HFFc6 (cell line): ENCODE data around the gene LDLRAD3. TPM values are rescaled to one million over a fixed set of nuclear protein-coding genes. Genes with fewer than 3 reads are reported as not detected.

ENCODE experiments used
- DNase-seq: peaks from one replicate; pipeline ENCODE4 v3.0.0-alpha.2; 2018
- H3K27ac Mint-ChIP-seq: 2 replicates; pipeline ENCODE4 v1.8.0; 2020; ENCODE audit warnings: mild to moderate bottlenecking, mixed read lengths
- H3K27me3 Mint-ChIP-seq: 2 replicates; pipeline ENCODE4 v1.8.0; 2021; ENCODE audit warnings: mild to moderate bottlenecking, moderate library complexity, mixed read lengths; ENCODE audit not compliant: insufficient read depth
- H3K36me3 Mint-ChIP-seq: 2 replicates; pipeline ENCODE4 v1.8.0; 2021; ENCODE audit warnings: low read depth, mixed read lengths
- H3K4me1 Mint-ChIP-seq: 2 replicates; pipeline ENCODE4 v1.8.0; 2020; ENCODE audit warnings: low read depth, mixed read lengths
- H3K4me3 Mint-ChIP-seq: 2 replicates; pipeline ENCODE4 v1.8.0; 2020; ENCODE audit warnings: mild to moderate bottlenecking, moderate library complexity, mixed read lengths
- H3K9me3 Mint-ChIP-seq: 2 replicates; pipeline ENCODE4 v1.8.0; 2020; ENCODE audit warnings: mild to moderate bottlenecking, mixed read lengths
- CTCF ChIP-seq: fragments of 200-600 bp; sonication (generic); IDR thresholded peaks from 2 replicates; pipeline ENCODE4 v1.5.0; 2021; ENCODE audit warnings: antibody characterized with exemption, mild to moderate bottlenecking
- total RNA-seq, 6 experiments: library from RNA; stranded (reverse); fragmentation: NEBNext Ultra II Directional; extraction: Animal tissue kit (Norgen Biotek cat#: 25700); gene quantifications; 2 replicates in 1 of 6; 3 replicates in 5 of 6; pipeline ENCODE4 v1.2.3, GENCODE V29; 2021

LDLRAD3 gene
- total RNA-seq, 6 experiments from 2014 or later: 5.2 to 6.5 (median 5.6) TPM

DNA sequence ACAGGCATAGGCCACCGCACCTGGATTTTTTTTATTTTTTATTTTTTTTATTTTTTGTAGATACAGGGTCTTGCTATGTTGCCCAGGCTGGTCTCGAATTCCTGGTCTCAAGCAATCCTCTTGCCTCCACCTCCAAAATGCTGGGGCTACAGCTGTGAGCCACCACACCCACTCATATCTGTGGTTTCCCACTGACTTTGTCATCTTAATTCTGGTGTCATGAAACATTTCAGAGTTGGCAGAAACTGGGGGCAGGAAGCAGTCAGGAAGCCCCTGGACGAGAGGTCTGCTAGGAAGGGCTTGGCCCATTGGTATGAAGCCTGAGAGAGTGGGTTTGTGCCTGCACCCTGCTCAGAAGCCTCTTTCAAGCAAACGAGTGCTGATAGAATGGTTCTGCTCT lies 296.3 kb downstream of the LDLRAD3 start:
- DNase-seq: no peak
- H3K9me3 Mint-ChIP-seq: no peaks in the 10 kb centered on the region
- no peak overlapping the region for H3K4me3 Mint-ChIP-seq
- H3K4me1 Mint-ChIP-seq: peaks cover 8% of the 10 kb centered on the region
- H3K36me3 Mint-ChIP-seq: no peaks in the 10 kb centered on the region
- H3K27me3 Mint-ChIP-seq: peaks cover 20% of the 10 kb centered on the region
- H3K27ac Mint-ChIP-seq: no peak overlapping the region
- no peak for TF ChIP-seq CTCF

- DNase-seq: no peak
- no peaks in the 10 kb centered on the region for H3K9me3 Mint-ChIP-seq
- no peak for TF ChIP-seq CTCF
- H3K4me3 Mint-ChIP-seq: no peak overlapping the region
- H3K4me1 Mint-ChIP-seq: peaks cover 3% of the 10 kb centered on the region
- H3K27me3 Mint-ChIP-seq: peaks cover 23% of the 10 kb centered on the region
- no peak overlapping the region for H3K27ac Mint-ChIP-seq
- H3K36me3 Mint-ChIP-seq: no peaks in the 10 kb centered on the region
These were observed 296.9 kb downstream of the LDLRAD3 start for GRCh38 chr11:36240801-36241200.

DNA sequence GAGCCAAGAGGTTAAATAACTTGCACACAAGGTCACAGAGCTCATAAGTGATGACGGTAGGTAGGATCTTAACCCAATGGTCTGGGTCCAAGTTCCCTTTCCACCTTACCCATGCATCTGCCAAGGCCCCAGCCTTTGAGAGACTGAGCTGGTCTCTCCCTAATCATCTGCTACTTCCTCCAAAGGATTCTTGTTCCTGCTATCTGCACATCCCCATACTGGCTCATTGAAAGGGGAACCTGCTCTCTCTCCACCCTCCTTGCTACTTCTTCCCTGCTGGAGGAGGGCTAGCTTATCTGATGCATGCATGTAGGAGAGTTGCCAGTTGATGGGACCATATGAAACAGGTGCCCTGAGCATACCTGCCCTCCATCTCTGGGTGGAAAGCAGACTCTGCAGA lies 297.6 kb downstream of the LDLRAD3 start:
- H3K27ac Mint-ChIP-seq: no peak overlapping the region
- peaks cover 23% of the 10 kb centered on the region for H3K27me3 Mint-ChIP-seq
- H3K9me3 Mint-ChIP-seq: no peaks in the 10 kb centered on the region
- no peaks in the 10 kb centered on the region for H3K4me1 Mint-ChIP-seq
- no peaks in the 10 kb centered on the region for H3K36me3 Mint-ChIP-seq
- TF ChIP-seq CTCF: no peak
- DNase-seq: no peak
- no peak overlapping the region for H3K4me3 Mint-ChIP-seq

GRCh38 chr11:36243641-36244040 lies 299.8 kb downstream of the LDLRAD3 start:
- no peak overlapping the region for H3K4me3 Mint-ChIP-seq
- H3K9me3 Mint-ChIP-seq: no peaks in the 10 kb centered on the region
- no peak for TF ChIP-seq CTCF
- no peak for DNase-seq
- peaks cover 31% of the 10 kb centered on the region for H3K27me3 Mint-ChIP-seq
- H3K4me1 Mint-ChIP-seq: peaks cover 1% of the 10 kb centered on the region
- H3K36me3 Mint-ChIP-seq: no peaks in the 10 kb centered on the region
- H3K27ac Mint-ChIP-seq: no peak overlapping the region

DNA sequence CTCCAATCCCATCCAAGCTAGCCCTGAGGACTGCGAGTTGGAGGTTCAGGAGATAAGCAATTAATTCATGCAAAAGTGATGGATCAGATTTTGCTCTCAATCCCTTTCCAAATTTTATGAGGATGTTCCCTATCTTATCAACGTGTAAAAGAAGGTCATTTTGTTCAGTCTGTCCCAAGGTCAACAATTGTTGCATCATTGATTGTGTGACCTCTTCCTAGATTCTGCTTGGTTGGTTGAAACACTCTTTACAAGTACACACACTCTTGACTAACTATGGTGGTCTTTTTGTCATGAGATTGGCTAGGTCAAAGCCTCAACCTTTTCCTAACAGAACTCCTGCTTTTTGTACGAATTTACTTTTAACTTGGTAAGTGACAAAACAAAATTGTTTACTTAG lies 303.6 kb downstream of the LDLRAD3 start:
- Mint-ChIP-seq H3K36me3 (0 out of 2 replicates have a peak, but pooled peaks cover 6% of the 10 kb centered on the region), H3K27ac (no peak overlapping the region)

More for the DNA sequence above, 303.6 kb downstream of the LDLRAD3 start:
- DNase-seq: no peak
- peaks cover 44% of the 10 kb centered on the region for H3K27me3 Mint-ChIP-seq
- peaks cover 7% of the 10 kb centered on the region; the same call in 1 of the 2 replicates for H3K9me3 Mint-ChIP-seq
- peaks cover 20% of the 10 kb centered on the region for H3K4me1 Mint-ChIP-seq
- no peak for TF ChIP-seq CTCF
- H3K4me3 Mint-ChIP-seq: no peak overlapping the region
